ENCODE results near the gene GCNA. TPM values are rescaled to one million over a fixed set of nuclear protein-coding genes. Genes with fewer than 3 reads are reported as not detected.

The GCNA gene
- total and polyA plus RNA-seq, 10 of the 15 experiments (the other 5 are each of a cell fraction or from before 2014, with no cell fraction given) = 0.37 to 1.6 (median 0.90) TPM

DNA sequence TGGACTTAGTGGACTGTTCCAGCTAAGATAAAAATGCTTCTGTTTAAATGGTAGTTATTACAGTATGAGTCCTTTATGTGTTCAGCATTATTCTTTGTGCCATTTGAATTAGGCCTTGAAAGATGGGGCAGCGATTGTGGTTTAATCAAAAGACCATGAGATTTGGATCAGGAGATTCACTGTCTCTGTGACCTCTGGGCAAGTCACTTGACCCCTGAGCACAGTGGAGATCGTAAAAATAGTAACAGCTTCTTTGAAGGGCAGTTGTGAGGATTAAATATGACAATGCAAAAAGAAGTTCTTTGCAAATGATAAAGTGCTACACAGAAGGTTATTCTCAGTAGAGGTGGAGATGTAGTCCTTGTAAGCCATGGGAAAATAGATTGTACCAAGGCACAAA lies 29.3 kb downstream of the GCNA start:
- SMC1A ChIA-PET (ENCODE audit: uncharacterized antibody, unreplicated experiment) = interaction anchor here (0.6 to 1.0 kb wide), 4 partner anchors 8 to 42 kb away, joined by 3 read pairs; no protein-coding TSS in a partner anchor
- peaks cover 0 to 9% of the 10 kb centered on the region in 2 experiments; a peak in 3 of 4 replicates for H3K36me3 ChIP-seq (ENCODE audit: control insufficient read depth in 2 of 2, insufficient read depth in 2 of 2, low read length in 1 of 2)
- POLR2A ChIA-PET = interaction anchor here (0.5 kb wide), 1 partner anchor 208 kb away, joined by 6 read pairs; no protein-coding TSS in a partner anchor

DNA sequence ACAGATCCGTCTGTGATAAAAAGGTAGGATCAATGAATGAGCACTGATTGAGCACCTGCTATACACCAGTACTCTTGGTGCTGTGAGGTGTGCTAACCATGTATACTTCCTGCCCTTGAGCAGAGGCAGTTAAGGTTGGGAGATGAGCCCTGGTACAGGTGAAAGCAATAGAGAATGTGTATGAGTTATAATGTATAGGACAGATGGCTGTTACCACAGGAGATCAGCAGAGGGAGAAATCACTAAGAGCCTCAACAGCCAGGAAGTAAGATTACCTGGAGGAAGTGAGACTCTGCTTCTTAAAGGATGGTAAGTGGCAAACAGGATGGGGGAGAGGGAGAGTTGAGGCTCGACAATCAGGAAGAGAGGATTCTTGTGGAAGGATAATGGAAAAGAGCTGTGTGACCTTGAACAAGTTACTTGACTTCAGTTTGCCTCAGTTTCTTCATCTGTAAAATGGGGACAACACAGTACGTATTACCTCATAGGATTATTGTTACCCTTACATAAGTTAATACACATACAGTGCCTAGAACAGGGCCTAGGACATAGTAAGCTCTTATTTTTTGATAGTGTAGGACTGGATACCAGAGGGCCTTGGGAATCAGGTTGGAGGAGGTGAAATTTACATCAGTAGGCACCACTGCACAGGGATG lies 31.0 kb downstream of the GCNA start:
- no peak overlapping the region for H3K4me3 ChIP-seq
- no peak overlapping the region for H3K4me2 ChIP-seq (ENCODE audit: control insufficient read depth, insufficient read depth)
- DNase-seq (ENCODE audit: low read depth, low spot score) = no peak
- H3K36me3 ChIP-seq (ENCODE audit: control insufficient read depth in 2 of 2, insufficient read depth in 2 of 2, low read length in 1 of 2) = peaks cover 0 to 9% of the 10 kb centered on the region in 2 experiments; a peak in 3 of 4 replicates
- ChIA-PET POLR2A (interaction anchor here (0.9 kb wide), 1 partner anchor 13 kb away, joined by 3 read pairs; no protein-coding TSS in a partner anchor), SMC1A (ENCODE audit: uncharacterized antibody, unreplicated experiment) (interaction anchor here (0.8 to 1.1 kb wide), 3 partner anchors 9 to 77 kb away, joined by 3 to 5 read pairs (median 3); no protein-coding TSS in a partner anchor), RAD21 (ENCODE audit: unreplicated experiment) (interaction anchor here (1.2 kb wide), 1 partner anchor 11 kb away, joined by 3 read pairs; no protein-coding TSS in a partner anchor), CTCF (interaction anchor here (1.2 kb wide), 1 partner anchor 41 kb away, joined by 4 read pairs; no protein-coding TSS in a partner anchor)
- ATAC-seq = peak; percentile 70
- 32% methylated on average over 3 of the region's 3 CpGs for WGBS (ENCODE audit: insufficient coverage, insufficient replicate concordance, low lambda C conversion rate, missing lambda C conversion rate)
- in situ Hi-C loops (cut with MboI) = no loop called here
- H3K27me3 ChIP-seq (replicated peaks in 1 of 2; ENCODE audit: control insufficient read depth in 2 of 2, insufficient read depth in 2 of 2, low read length in 1 of 2) = no peaks in the 10 kb centered on the region; a peak in 1 of 4 replicates
- H3K27ac ChIP-seq (ENCODE audit: control insufficient read depth, insufficient read depth) = no peak overlapping the region
- no peaks in the 10 kb centered on the region; the same call in 2 of the 3 replicates for H3K9me3 ChIP-seq (replicated peaks; ENCODE audit: control insufficient read depth, insufficient read depth, low read length)
- FAIRE-seq = no peak
- peak in 1 of 2 experiments; percentile 28; a peak in 1 of 4 replicates for TF ChIP-seq ETV6 (conservative IDR thresholded peaks at IDR 0.05 in 1 of 2, IDR thresholded peaks at IDR 0.05 in 1 of 2; ENCODE audit: borderline replicate concordance in 1 of 2, low read depth in 1 of 2)
- no peak for TF ChIP-seq SIN3A (IDR thresholded peaks at IDR 0.05; ENCODE audit: low read depth, low read length)
- H2AFZ ChIP-seq (ENCODE audit: control insufficient read depth, low read depth, low read length) = no peak overlapping the region
- H3K9ac ChIP-seq (ENCODE audit: control insufficient read depth, insufficient read depth, low read length) = no peak overlapping the region
- no peaks in the 10 kb centered on the region for H4K20me1 ChIP-seq (ENCODE audit: control insufficient read depth, insufficient read depth)
- no peaks in the 10 kb centered on the region for H3K4me1 ChIP-seq (ENCODE audit: control insufficient read depth, insufficient read depth, low read length)
- H3K79me2 ChIP-seq (ENCODE audit: control insufficient read depth, insufficient read depth, low read length) = no peaks in the 10 kb centered on the region
- intact Hi-C loops (cut with micrococcal nuclease; ENCODE audit: unreplicated experiment) = no loop called here
- no TSS peak for BruUV-seq (replicated peaks)

More for the DNA sequence above, 29.3 kb downstream of the GCNA start:
- no TSS peak for BruUV-seq (replicated peaks)
- H3K27ac ChIP-seq (ENCODE audit: control insufficient read depth, insufficient read depth) = no peak overlapping the region
- H3K4me2 ChIP-seq (ENCODE audit: control insufficient read depth, insufficient read depth) = no peak overlapping the region
- no peaks in the 10 kb centered on the region for H4K20me1 ChIP-seq (ENCODE audit: control insufficient read depth, insufficient read depth)
- no peaks in the 10 kb centered on the region for H3K4me1 ChIP-seq (ENCODE audit: control insufficient read depth, insufficient read depth, low read length)
- H3K79me2 ChIP-seq (ENCODE audit: control insufficient read depth, insufficient read depth, low read length) = no peaks in the 10 kb centered on the region
- WGBS (ENCODE audit: insufficient coverage, insufficient replicate concordance, low lambda C conversion rate, missing lambda C conversion rate) = 64% methylated on average over 2 of the region's 2 CpGs
- RAD21 ChIA-PET (ENCODE audit: unreplicated experiment) = no interaction called here
- H3K4me3 ChIP-seq = no peak overlapping the region
- no peak overlapping the region for H2AFZ ChIP-seq (ENCODE audit: control insufficient read depth, low read depth, low read length)
- H3K9ac ChIP-seq (ENCODE audit: control insufficient read depth, insufficient read depth, low read length) = no peak overlapping the region
- H3K9me3 ChIP-seq (replicated peaks; ENCODE audit: control insufficient read depth, insufficient read depth, low read length) = no peaks in the 10 kb centered on the region; the same call in 2 of the 3 replicates
- in situ Hi-C loops (cut with MboI) = no loop called here
- CTCF ChIA-PET = interaction anchor here (1.7 kb wide), 1 partner anchor 43 kb away, joined by 9 read pairs; no protein-coding TSS in a partner anchor
- FAIRE-seq (no peak), ATAC-seq (no peak), DNase-seq (ENCODE audit: low read depth, low spot score) (no peak)
- H3K27me3 ChIP-seq (replicated peaks in 1 of 2; ENCODE audit: control insufficient read depth in 2 of 2, insufficient read depth in 2 of 2, low read length in 1 of 2) = no peaks in the 10 kb centered on the region; a peak in 1 of 4 replicates
- TF ChIP-seq NRF1 (conservative IDR thresholded peaks at IDR 0.05; ENCODE audit: low read depth, low read length) = no peak
- TF ChIP-seq MYC (IDR thresholded peaks at IDR 0.05; ENCODE audit: insufficient read depth, insufficient read length, insufficient replicate concordance, low read length, severe bottlenecking) = no peak
- no peak for TF ChIP-seq EGR1 (IDR thresholded peaks at IDR 0.05; ENCODE audit: borderline replicate concordance in 1 of 2, low read depth in 2 of 2, low read length in 2 of 2)
- no peak for TF ChIP-seq NFIC (IDR thresholded peaks at IDR 0.05; ENCODE audit: low read depth, low read length)
- TF ChIP-seq SMARCA5 (IDR thresholded peaks at IDR 0.05) = no peak
- no peak for TF ChIP-seq HDAC2 (IDR thresholded peaks at IDR 0.05)
- no peak for TF ChIP-seq CHD4 (IDR thresholded peaks at IDR 0.05)
- TF ChIP-seq STAT1 (conservative IDR thresholded peaks at IDR 0.05) = no peak
- TF ChIP-seq GABPA (IDR thresholded peaks at IDR 0.05; ENCODE audit: low read depth) = no peak
- TF ChIP-seq ZNF207 (IDR thresholded peaks at IDR 0.05; ENCODE audit: borderline replicate concordance) = no peak
- intact Hi-C loops (cut with micrococcal nuclease; ENCODE audit: unreplicated experiment) = no loop called here
